ENCODE data around the gene KLHDC4.
A peak's percentile ranks its signal among the peaks of the same experiment; 100 is the strongest.
"Not testable (repeated sequence)": the region's sequence is repeated elsewhere in the genome, so short reads cannot be mapped to it uniquely, and the experiment has no call there.

Gene KLHDC4

GRCh38 chr16:87681051-87681602 is 84.7 kb downstream of the KLHDC4 start:
- not testable (repeated sequence) for DNase-seq

DNA sequence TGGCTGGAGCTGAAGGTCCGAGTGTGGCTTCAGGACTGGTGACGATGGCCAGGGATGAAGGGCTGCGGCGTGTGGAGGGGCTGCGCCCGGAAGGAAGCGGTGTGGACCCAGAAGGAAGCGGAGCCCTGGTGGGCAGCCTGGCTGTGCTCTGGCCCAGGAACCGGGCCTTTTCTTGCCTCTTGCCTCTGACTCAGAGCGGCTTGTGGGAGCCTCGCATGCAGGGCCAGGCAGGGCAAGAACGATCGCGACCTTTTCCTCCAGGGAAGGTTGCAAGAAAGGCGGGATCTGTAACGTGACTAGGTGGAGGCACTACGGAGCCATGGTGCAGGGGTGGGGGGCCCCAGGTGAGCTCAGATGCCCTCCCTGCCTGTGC is 85.5 kb downstream of the KLHDC4 start:
- no peak for DNase-seq

DNA sequence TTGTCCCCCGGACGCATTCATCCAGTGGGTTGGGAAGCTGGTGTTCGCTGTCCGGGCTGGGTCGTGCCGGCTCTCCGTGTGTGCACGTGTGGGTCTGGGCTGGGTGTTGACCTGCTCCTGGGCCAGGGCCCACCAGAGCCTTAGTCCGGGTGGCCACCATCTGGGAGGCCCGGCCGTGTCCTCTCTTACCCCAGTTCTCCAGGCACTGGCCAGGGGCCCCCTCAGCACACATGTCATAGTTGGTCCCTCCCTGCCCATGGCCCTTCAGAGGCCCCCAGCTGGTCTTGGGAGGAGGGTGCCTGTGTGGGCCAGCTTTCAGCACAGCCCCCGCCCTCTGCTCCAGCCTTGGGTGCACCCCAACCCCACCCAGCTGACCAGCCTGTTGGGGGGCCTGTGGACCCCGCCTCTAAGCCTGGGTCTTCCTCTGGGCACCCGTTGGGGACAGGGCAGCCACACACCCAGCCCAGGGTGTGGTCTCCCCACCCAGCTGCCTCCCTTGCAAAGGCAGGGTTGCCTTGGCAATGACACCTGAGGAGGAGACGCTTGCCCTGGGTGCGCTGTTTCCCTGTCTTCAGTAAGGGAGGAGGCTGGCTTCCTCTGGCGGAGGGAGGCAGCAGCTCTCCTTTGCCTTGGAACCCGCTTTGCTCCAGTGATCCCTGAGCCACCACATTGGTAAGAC is 86.1 kb downstream of the KLHDC4 start:
- DNase-seq = no peak

- DNase-seq = no peak
Observed at GRCh38 chr16:87678618-87679017, 87.2 kb downstream of the KLHDC4 start.

GRCh38 chr16:87677830-87678229 is 88.0 kb downstream of the KLHDC4 start:
- no peak for DNase-seq

DNA sequence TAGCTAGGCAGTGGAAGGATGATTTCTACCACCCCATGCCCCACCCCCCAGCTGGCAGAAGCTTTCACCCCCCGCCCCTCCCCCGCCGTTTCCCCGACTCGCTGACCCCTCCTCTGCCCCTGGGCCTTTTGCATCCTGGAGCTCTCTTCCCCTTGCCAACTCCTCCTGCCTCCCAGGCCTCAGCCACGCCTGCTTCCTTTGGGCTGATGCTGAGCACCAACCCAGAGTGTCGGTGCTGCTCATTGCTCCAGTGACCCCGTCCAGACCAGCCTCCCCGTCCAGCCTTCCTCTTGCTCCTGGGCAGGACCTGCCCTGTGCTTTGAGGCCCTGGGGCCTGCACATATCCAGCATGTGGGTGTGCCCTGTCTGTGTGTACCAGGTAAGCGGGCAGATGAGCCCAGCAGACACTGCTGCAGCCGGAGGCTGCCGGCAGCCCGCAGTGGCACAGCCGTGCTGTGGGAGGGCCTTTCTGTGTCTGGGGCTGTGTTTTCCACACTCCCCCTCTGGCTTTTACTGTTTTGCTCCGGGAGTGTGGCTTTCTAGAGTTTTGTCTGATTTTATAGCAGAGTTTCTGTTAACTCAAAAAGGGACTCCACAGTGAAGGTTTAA is 90.6 kb downstream of the KLHDC4 start:
- no peak for DNase-seq

- no peak for DNase-seq
Observed at GRCh38 chr16:87674419-87674818, 91.4 kb downstream of the KLHDC4 start.

DNA sequence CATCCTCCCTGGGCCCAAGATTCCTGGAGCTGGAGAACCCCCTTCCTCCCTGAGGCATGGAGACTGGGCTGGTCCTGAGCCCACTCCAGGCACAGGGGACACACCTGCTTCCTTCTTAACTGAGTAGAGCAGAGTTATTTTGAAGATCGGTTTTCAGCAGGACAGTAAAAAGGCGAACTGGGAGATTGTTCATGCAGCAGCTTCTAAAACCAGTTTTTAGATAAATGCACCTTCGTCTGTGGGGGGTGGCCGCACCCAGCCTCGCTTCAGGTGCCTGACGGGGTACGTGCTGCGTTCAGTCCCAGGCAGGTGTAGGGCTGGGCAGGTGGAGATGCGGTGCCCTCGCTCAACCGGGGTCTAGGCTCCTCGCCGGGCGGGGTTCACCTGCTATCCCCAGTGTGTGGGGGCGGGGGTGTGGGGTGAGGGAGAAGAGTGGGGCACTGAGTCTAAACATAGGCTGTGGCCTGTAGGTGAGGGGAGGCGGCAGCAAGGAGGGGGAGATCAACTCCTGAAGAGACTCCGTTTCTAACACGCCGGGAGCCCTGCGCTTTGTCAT is 94.0 kb downstream of the KLHDC4 start:
- no peak for DNase-seq

DNA sequence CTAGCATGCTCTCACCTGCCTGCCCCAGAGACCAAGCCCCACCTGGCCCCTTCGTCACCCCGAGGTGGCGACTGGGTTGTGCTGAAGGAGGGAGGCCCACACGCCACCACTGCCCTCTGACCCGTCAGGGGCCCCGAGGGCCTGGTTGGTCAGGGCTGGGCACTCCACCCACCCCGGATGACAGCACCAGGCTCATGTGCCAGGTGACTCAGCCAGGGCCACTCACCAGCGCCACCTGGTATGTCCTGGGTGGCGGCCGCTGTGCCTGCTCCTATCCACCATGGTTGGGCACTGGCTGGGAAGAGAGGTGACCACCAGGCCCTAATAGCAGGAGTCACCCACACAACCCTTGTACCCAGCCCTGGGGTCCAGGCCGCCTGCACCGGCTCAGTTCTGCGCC is 94.6 kb downstream of the KLHDC4 start:
- DNase-seq = no peak

GRCh38 chr16:87669672-87670071 is 96.1 kb downstream of the KLHDC4 start:
- no peak for DNase-seq

DNA sequence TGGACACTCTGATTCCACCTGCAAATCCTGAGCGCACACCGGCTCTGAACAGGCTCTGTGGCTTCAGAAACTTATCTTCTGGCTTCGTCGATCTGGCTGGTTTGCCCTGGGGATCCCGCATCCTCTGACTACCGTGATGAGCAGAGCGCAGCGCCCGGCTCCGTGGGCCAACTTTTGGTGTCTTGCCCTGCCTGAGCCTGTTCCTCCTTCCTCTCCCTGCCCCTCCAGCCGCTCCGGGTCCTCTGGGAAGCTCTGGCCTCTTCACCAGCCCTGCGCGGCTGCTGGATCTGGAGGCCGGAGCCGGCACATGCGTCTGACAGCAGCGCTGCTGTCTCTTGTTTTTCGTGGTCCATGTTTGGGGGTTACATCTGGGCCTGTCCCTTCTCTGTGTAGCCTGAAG is 97.8 kb downstream of the KLHDC4 start:
- DNase-seq = no peak

DNA sequence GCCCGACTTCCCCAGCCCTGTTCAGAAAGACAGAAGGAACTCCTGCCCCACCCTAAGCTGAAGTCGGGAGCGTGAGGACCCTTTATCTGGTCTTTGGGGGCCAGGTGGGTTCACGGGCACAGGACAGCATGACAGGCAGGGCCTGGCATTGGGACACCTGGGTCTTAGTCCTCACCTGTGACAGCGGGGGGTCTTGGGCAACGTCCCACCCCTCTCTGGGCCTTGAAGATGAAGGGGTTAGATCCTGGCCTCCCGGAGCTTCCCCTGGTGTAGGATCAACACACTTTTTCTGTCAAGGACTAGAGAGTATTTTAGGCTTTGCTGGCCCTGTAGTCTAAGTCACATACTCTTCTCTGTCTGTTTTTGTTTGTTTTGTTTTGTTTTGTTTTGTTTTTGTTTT is 98.3 kb downstream of the KLHDC4 start:
- no peak for DNase-seq

DNA sequence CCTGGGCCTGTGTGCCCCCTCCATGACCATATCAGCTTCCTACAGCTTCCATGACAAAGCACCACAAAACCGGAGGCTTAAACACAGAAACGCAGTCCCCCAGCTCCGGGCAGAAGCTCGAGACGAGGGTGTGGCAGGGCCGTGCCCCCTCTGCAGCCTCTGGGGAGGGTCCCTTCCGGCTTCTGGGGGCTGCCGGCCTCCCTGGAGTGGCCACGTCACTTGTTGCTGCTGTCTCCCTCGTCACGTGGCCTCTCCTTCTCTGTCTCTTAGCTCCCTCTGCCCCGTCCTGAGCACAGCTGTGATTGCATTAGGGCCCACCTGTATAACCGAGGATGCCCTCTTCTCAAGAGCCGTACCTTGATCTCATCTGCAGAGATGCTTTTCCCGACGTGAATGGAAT is 98.9 kb downstream of the KLHDC4 start:
- no peak for DNase-seq

DNA sequence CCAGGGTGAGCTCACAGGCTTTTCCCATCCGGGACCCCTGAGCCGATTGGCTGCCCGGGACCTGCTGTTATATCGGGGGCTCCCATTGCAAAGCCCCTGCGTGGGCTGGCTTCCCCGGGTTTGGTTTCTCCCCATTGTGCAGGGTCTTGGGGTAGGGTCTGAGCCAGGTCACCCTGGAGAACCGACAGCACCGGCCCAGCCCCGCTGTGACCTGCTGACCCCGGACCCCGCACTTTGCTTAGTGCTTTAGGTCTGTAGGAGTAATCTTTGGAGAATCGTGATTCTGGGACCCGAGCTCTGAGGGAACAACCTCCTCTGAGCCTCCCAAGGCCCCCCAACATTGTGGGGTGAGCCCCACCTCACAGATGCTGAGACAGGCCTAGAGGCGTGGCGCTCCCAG is 100.6 kb downstream of the KLHDC4 start:
- no peak for DNase-seq

DNA sequence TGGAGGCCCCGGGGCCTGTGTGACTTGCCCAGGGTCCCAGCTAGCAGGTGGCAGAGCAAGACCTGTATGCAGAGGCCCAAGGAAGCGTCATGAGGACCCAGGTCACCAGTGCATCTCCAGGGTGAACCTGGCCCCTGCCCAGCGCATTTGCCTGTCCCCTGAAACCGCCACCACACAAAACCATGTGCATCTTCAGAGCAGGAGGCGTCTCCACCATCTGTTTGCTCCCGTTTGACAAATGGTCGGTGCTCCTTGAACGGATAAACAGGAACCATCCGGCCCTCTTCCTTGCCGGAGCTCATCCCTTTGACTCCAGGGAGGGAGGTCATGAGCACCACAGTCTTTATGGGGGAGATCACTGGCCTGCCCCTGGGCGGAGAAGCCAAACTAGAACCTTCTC is 101.0 kb downstream of the KLHDC4 start:
- DNase-seq = no peak

GRCh38 chr16:87662254-87663204 is 103.3 kb downstream of the KLHDC4 start:
- no peak for DNase-seq

DNA sequence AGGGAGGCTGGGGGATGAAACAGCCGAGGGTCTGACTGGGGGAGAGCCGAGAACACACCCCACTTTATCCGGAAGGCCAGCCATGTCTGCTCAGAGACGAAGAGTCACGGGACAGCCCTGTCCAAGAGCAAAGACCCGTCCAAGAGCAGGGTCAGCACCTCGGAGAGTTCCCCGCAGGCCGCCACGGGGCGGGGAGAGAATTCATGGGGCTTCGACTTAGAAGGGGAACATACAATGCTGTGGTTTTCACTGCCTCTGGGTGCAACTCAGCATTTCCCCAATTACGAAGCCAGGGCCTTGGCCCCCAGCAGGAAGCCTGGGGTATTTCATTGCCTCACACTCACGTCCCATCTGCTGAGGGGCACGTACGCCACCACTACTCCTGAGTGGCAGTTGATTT is 104.2 kb downstream of the KLHDC4 start:
- no peak for DNase-seq

DNA sequence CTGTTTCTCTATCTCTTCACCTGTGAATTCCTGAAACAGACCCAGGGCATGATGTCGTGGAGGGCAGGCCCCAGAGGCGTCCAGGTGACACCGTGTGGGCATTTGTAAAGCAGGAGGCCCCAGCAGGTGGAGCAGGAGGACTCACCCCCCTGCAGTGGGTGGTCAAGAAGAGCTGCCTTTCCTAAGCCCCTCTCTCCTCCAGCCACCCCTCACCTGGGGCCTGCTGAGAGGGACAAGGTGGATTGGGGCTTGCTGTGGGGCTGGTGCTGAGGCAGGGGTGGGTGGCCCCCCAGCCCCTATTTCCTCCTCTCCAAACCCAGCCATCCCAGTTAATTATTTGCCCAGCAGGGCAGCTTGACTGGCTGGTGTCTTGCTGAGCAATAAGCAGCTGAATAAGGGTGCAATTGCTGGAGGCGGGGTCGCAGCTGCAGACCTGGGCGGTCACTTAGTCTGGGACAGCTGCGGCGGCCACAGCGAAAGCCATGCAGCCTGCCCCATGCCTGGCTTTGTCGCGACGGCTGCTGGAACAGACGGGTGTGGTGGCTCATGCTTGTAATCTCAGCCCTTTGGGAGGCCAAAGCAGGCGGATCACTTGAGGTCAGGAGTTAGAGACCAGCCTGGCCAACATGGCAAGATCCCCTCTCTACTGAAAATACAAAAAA is 107.1 kb downstream of the KLHDC4 start:
- DNase-seq = peak; percentile 34

Data from DMS53 (cell line).